ENCODE data around the gene CIPC. TPM values are rescaled to one million over a fixed set of nuclear protein-coding genes. Genes with fewer than 3 reads are reported as not detected.

Gene CIPC
- total RNA-seq, 1 experiment from 2014 or later, result 66.3 TPM

GRCh38 chr14:77110286-77110685 lies 12.2 kb downstream of the CIPC start:
- H4K20me1 ChIP-seq (ENCODE audit: insufficient read depth), result no peaks in the 10 kb centered on the region; the same call in 1 of the 2 replicates
- peaks cover 5% of the 10 kb centered on the region; the same call in 1 of the 2 replicates for H3K4me1 ChIP-seq (replicated peaks; ENCODE audit: insufficient read depth)
- no peaks in the 10 kb centered on the region for H3K27me3 ChIP-seq (ENCODE audit: insufficient read depth, low read depth)
- H3K9me3 ChIP-seq (ENCODE audit: insufficient read depth, low read depth), result no peaks in the 10 kb centered on the region
- POLR2A ChIA-PET (ENCODE audit: unreplicated experiment), result interaction anchor here (0.6 to 1.5 kb wide), 7 partner anchors 11 to 262 kb away, joined by 3 to 24 read pairs (median 4); no protein-coding TSS in a partner anchor
- H3K9me2 ChIP-seq (ENCODE audit: insufficient read depth), result no peaks in the 10 kb centered on the region
- no peaks in the 10 kb centered on the region for H3K79me2 ChIP-seq (ENCODE audit: low read depth)
- peaks cover 11% of the 10 kb centered on the region; the same call in 1 of the 2 replicates for H3F3A ChIP-seq (ENCODE audit: insufficient read depth, low read depth)
- no peak overlapping the region for H3K4me3 ChIP-seq
- no peak for DNase-seq
- TF ChIP-seq EZH2 (IDR thresholded peaks at IDR 0.05; ENCODE audit: low read depth), result no peak
- TF ChIP-seq, protein P1, sequence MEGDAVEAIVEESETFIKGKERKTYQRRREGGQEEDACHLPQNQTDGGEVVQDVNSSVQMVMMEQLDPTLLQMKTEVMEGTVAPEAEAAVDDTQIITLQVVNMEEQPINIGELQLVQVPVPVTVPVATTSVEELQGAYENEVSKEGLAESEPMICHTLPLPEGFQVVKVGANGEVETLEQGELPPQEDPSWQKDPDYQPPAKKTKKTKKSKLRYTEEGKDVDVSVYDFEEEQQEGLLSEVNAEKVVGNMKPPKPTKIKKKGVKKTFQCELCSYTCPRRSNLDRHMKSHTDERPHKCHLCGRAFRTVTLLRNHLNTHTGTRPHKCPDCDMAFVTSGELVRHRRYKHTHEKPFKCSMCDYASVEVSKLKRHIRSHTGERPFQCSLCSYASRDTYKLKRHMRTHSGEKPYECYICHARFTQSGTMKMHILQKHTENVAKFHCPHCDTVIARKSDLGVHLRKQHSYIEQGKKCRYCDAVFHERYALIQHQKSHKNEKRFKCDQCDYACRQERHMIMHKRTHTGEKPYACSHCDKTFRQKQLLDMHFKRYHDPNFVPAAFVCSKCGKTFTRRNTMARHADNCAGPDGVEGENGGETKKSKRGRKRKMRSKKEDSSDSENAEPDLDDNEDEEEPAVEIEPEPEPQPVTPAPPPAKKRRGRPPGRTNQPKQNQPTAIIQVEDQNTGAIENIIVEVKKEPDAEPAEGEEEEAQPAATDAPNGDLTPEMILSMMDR (conservative IDR thresholded peaks at IDR 0.05), result no peak
- CTCF ChIA-PET, result interaction anchor here (1.3 to 1.9 kb wide), 5 partner anchors 11 to 206 kb away, joined by 3 to 23 read pairs (median 6); no protein-coding TSS in a partner anchor
- no peak overlapping the region for H3K4me2 ChIP-seq
- no TSS peak for BruUV-seq (replicated peaks)
- peaks cover 51% of the 10 kb centered on the region for H3K36me3 ChIP-seq (ENCODE audit: low read depth)
- intact Hi-C loops (cut with micrococcal nuclease; ENCODE audit: unreplicated experiment), result no loop called here
- H2AFZ ChIP-seq, result no peak overlapping the region
- peak overlapping the region; percentile 21; the same call in 1 of the 2 replicates for H3K27ac ChIP-seq

DNA sequence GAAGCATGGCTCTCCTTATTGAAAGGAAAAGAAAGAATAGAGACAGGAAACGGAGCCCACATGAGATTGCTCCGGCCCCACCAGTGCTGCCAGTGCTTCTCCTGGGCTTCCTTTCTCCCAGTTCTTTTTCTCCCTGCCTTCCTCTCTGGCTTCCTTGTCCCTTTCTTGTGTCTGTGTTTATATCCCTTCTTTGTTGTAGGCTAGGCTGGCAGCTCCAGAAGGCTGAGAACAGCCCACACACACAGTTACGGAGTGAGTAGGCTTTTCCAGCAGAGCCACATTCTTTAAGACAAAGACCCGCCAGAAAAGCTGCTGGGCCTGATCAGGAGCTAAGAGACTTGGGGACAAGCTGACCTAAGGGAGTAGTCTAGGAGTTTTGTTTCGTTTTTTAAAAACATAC lies 13.0 kb downstream of the CIPC start:
- ChIA-PET CTCF (interaction anchor here (1.0 to 1.9 kb wide), 7 partner anchors 12 to 205 kb away, joined by 3 to 23 read pairs (median 5); no protein-coding TSS in a partner anchor), POLR2A (ENCODE audit: unreplicated experiment) (interaction anchor here (0.6 to 1.5 kb wide), 9 partner anchors 12 to 1549 kb away, joined by 3 to 24 read pairs (median 4); no protein-coding TSS in a partner anchor)
- Histone ChIP-seq H4K20me1 (ENCODE audit: insufficient read depth) (no peaks in the 10 kb centered on the region; the same call in 1 of the 2 replicates), H3K9me3 (ENCODE audit: insufficient read depth, low read depth) (no peaks in the 10 kb centered on the region), H3K4me1 (replicated peaks; ENCODE audit: insufficient read depth) (peaks cover 5% of the 10 kb centered on the region; the same call in 1 of the 2 replicates), H3F3A (ENCODE audit: insufficient read depth, low read depth) (peaks cover 11% of the 10 kb centered on the region; the same call in 1 of the 2 replicates), H3K27ac (peak overlapping the region; percentile 21; the same call in 1 of the 2 replicates), H3K36me3 (ENCODE audit: low read depth) (peaks cover 46% of the 10 kb centered on the region), H3K79me2 (ENCODE audit: low read depth) (no peaks in the 10 kb centered on the region), H3K27me3 (ENCODE audit: insufficient read depth, low read depth) (no peaks in the 10 kb centered on the region), H2AFZ (no peak overlapping the region), H3K4me3 (no peak overlapping the region), H3K4me2 (no peak overlapping the region), H3K9me2 (ENCODE audit: insufficient read depth) (no peaks in the 10 kb centered on the region)
- no peak for TF ChIP-seq EZH2 (IDR thresholded peaks at IDR 0.05; ENCODE audit: low read depth)
- TF ChIP-seq, protein P1 (conservative IDR thresholded peaks at IDR 0.05), result no peak
- no TSS peak for BruUV-seq (replicated peaks)
- intact Hi-C loops (cut with micrococcal nuclease; ENCODE audit: unreplicated experiment), result loop anchor here (1.0 kb wide), 3 partner anchors 12 to 23 kb away; partner anchors contain the start of gene CIPC
- peak; percentile 76 to 93 for DNase-seq

DNA sequence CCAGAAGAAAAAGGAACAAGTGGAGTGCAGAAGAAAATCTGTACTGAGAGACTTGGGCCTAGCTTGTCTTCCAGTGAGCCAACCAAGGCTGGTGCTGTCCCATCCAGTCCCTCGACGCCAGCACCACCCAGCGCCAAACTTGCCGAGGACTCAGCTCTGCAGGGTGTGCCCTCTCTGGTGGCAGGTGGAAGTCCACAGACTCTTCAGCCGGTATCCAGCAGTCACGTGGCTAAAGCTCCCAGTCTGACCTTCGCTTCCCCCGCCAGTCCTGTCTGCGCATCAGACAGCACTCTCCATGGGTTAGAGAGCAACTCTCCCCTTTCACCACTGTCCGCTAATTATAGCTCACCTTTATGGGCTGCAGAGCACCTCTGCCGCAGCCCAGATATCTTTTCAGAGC lies 15.6 kb downstream of the CIPC start:
- no peaks in the 10 kb centered on the region for H3K9me2 ChIP-seq (ENCODE audit: insufficient read depth)
- no peak overlapping the region for H3K4me2 ChIP-seq
- 0 out of 2 replicates have a peak, but pooled peaks cover 5% of the 10 kb centered on the region for H3F3A ChIP-seq (ENCODE audit: insufficient read depth, low read depth)
- DNase-seq, result no peak
- ChIA-PET POLR2A (ENCODE audit: unreplicated experiment) (interaction anchor here (0.5 kb wide), 2 partner anchors 11 to 21 kb away, joined by 4 to 6 read pairs; no protein-coding TSS in a partner anchor), CTCF (interaction anchor here (0.9 kb wide), 1 partner anchor 238 kb away, joined by 3 read pairs; no protein-coding TSS in a partner anchor)
- H3K79me2 ChIP-seq (ENCODE audit: low read depth), result no peaks in the 10 kb centered on the region
- peaks cover 26% of the 10 kb centered on the region for H3K36me3 ChIP-seq (ENCODE audit: low read depth)
- intact Hi-C loops (cut with micrococcal nuclease; ENCODE audit: unreplicated experiment), result no loop called here
- H2AFZ ChIP-seq, result no peak overlapping the region
- H3K27me3 ChIP-seq (ENCODE audit: insufficient read depth, low read depth), result no peaks in the 10 kb centered on the region
- H3K4me1 ChIP-seq (replicated peaks; ENCODE audit: insufficient read depth), result peaks cover 5% of the 10 kb centered on the region; the same call in 1 of the 2 replicates
- no peak overlapping the region for H3K27ac ChIP-seq
- no TSS peak for BruUV-seq (replicated peaks)
- TF ChIP-seq EZH2 (IDR thresholded peaks at IDR 0.05; ENCODE audit: low read depth), result no peak
- TF ChIP-seq, protein P1 (conservative IDR thresholded peaks at IDR 0.05), result no peak
- no peak overlapping the region for H3K4me3 ChIP-seq
- H4K20me1 ChIP-seq (ENCODE audit: insufficient read depth), result no peaks in the 10 kb centered on the region
- no peaks in the 10 kb centered on the region for H3K9me3 ChIP-seq (ENCODE audit: insufficient read depth, low read depth)
